GM21619 (cell line): ENCODE data around the gene EIF3F.

Experiments used
- ATAC-seq: cut with Tn5 transposase; IDR thresholded peaks from one replicate; pipeline ENCODE4 v1.9.1; 2021; ENCODE audit not compliant: unreplicated experiment

EIF3F gene

GRCh38 chr11:7986768-7987559 is at the start of gene EIF3F:
Gene EIF3F, plus strand, starts transcription at chr11:7987337. Its CDS starts 16 bp downstream, at chr11:7987353.
- peak; percentile 95 for ATAC-seq

GRCh38 chr11:7941146-7941545 is 46.0 kb upstream of the EIF3F start:
- no peak for ATAC-seq

GRCh38 chr11:7941608-7942007 is 45.5 kb upstream of the EIF3F start, which contains the start of gene OR10A3:
Gene OR10A3, minus strand, starts transcription at chr11:7941708. Its CDS starts 2,188 bp downstream, at chr11:7939520.
- ATAC-seq = no peak

GRCh38 chr11:7944123-7944522 is 43.0 kb upstream of the EIF3F start:
- no peak for ATAC-seq

GRCh38 chr11:7949934-7950333 is 37.2 kb upstream of the EIF3F start:
- no peak for ATAC-seq

- ATAC-seq = no peak
These were observed 31.9 kb upstream of the EIF3F start for GRCh38 chr11:7955191-7955590.

- ATAC-seq = no peak
These were observed 22.9 kb upstream of the EIF3F start for GRCh38 chr11:7964261-7964660.

- no peak for ATAC-seq
These were observed 22.3 kb upstream of the EIF3F start for GRCh38 chr11:7964873-7965272.

GRCh38 chr11:7965386-7965785 is 21.8 kb upstream of the EIF3F start, which contains the start of gene NLRP10:
Gene NLRP10, minus strand, starts transcription at chr11:7965447. Its CDS starts 1,952 bp downstream, at chr11:7963495.
- ATAC-seq = no peak

- no peak for ATAC-seq
These were observed 20.0 kb upstream of the EIF3F start for GRCh38 chr11:7967097-7967496.

GRCh38 chr11:7967826-7968225 is 19.3 kb upstream of the EIF3F start:
- ATAC-seq = no peak

GRCh38 chr11:7968686-7969085 is 18.5 kb upstream of the EIF3F start:
- ATAC-seq = no peak

GRCh38 chr11:7969756-7970646 is 17.1 kb upstream of the EIF3F start:
- ATAC-seq = no peak

- ATAC-seq = no peak
These were observed 15.3 kb upstream of the EIF3F start for GRCh38 chr11:7971846-7972245.

GRCh38 chr11:7973011-7973410 is 14.1 kb upstream of the EIF3F start:
- no peak for ATAC-seq

GRCh38 chr11:7974668-7975067 is 12.5 kb upstream of the EIF3F start:
- ATAC-seq = no peak

GRCh38 chr11:7977232-7977917 is 9.8 kb upstream of the EIF3F start:
- no peak for ATAC-seq

GRCh38 chr11:7981619-7982157 is 5.4 kb upstream of the EIF3F start:
- no peak for ATAC-seq

- ATAC-seq = peak; percentile 42
These were observed 4.5 kb upstream of the EIF3F start for GRCh38 chr11:7982582-7983119.

- ATAC-seq = no peak
These were observed 3.1 kb upstream of the EIF3F start for GRCh38 chr11:7983832-7984590.
